CD4-positive, alpha-beta T cell treated with Interleukin-6 for 4 hours (primary cell): ENCODE results near the gene MOGAT3.
A peak's percentile ranks its signal among the peaks of the same experiment; 100 is the strongest.

ENCODE experiments used
- DNase-seq: peaks from one replicate; pipeline ENCODE4 v3.0.0-alpha.2; 2020; ENCODE audit warnings: mixed read lengths

Gene MOGAT3, protein sequence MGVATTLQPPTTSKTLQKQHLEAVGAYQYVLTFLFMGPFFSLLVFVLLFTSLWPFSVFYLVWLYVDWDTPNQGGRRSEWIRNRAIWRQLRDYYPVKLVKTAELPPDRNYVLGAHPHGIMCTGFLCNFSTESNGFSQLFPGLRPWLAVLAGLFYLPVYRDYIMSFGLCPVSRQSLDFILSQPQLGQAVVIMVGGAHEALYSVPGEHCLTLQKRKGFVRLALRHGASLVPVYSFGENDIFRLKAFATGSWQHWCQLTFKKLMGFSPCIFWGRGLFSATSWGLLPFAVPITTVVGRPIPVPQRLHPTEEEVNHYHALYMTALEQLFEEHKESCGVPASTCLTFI

DNA sequence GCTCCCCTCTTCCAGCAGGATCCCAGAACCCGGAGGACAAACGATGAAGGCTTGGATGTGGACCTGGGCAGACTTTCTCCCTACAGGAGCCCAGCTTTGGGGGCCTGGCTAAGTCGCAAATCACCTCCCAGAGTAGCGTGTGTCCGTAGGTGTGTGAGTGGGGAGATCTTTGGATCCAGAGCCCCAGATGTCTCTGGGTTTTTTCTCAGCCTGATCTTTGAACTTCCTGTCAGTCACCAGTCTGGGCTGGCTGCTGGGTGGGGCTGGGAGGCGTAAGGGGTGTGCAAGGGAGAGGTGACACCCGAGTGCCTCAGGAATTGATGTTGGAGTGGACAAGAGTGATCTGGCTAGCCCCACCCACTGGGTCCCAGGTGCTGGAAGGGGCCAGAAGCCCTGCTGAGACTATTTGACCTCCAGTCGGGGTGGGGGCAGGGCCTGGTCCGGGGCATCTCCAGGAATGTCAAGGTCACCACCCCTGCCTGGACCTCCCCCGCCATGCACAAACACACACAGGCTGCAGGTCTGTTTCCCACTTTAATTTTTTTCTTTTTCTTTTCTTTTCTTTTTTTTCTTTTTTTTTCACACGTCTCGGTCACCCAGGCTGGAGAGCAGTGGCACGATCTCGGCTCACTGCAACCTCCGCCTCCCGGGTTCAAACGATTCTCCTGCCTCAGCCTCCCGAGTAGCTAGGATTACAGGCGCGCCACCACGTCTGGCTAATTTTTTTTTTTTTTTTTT lies at the start of gene MOGAT3:
TSS of gene MOGAT3 (minus strand) at position 175 of the 738 bp plus-strand sequence. CDS start 182 bp downstream, outside the sequence.
- DNase-seq, result no peak

DNA sequence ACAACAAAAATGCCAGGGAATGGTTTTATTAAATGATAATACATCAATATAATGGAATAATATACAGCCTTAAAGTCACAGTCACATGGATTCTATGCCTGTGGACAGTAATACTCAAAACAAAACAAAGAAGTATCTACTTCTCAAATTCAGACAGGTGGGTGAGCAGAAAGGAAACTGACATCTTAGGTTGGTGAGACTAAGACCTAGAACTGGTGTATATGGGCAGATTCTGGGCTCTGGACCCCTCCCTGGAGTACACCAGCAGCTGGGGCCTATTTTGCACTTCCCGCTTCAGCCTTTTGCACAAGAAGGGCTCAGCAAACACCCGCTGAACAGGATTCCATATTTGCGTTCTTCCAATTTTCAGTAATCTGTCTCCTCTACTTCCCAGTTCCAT lies 49.5 kb upstream of the MOGAT3 start:
- DNase-seq, result no peak

DNA sequence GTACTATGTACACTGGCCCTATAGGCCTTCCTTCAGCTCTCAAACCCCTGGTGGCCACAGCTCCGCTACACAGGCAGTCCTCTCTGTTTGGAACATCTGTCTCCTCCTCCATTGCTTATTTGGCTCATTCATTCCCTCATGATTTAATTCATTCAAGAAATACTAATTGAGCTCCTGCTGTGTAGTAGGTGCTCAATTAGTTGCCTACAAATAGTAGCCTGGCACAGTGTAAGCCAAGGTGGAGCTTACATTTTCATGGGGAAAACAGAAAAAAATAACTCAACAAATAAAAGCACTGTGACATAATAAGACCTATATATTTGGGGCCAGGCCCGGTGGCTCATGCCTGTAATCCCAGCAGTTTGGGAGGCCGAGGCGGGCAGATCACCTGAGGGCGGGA lies 47.4 kb upstream of the MOGAT3 start:
- no peak for DNase-seq

DNA sequence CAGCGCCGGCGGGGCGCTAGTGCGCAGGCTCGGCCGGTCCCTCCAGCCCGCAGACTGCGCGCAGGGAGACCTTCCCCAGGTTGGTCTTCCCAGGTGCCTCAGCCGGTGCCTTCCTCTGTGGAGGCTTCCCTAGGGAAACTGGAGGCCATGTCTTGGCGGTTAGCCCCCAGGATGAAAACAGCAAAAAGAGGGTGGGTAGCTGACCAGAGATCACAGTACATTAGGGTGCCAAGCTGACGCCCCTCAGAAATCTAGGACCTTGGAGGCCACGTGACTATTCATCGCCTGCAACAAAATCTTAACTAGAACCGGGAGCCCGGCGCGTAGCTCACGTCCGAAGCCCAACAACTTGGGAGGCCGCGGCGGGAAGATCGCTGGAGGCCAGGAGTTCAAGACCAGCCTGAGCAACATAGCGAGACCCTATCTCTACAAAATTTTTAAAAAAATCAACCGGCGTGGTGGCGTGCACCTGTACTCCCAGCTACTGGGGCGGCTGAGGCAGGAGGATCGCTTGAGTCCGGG lies 44.4 kb upstream of the MOGAT3 start:
- DNase-seq, result no peak

DNA sequence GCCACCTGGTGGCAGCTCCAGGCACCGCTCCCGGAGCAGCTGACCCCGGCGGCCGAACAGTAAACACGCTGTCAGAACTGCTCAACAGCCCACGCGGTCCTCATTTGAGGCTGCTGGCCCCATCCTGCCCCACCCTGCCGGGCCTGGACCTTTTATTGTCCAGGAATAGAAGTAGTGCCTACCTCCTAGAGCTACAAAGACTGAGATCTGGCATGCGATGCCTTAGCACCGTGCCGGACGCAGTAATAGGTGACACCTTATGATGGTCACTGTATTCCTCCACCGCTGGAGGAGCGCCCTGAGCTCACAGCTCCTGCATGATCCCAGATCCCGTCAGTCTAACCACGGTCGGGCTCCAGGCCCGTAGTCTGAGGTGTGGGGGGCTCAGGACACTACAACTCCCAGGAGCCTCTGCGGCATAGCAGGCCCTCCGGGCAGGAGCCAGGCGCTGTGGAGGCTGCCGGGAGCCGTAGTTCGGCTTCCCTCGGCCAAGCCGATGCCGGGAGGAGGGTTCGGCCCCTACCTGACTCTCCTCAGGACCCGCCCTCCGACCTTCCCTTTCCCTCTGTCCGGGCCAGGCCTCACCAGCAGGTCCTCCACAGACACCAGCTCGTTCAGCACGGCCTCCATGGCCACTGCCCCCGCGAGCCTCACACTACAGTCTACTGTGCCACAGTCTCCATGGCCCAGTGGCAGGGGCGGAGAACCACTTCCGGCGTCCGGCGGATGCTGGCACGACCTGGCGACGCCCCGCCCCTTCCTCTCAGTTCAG lies 43.7 kb upstream of the MOGAT3 start, which contains the start of gene FIS1:
TSS of gene FIS1 (minus strand) at position 707 of the 772 bp plus-strand sequence. CDS start at position 630, 77 bp downstream.
- peak; percentile 97 for DNase-seq

DNA sequence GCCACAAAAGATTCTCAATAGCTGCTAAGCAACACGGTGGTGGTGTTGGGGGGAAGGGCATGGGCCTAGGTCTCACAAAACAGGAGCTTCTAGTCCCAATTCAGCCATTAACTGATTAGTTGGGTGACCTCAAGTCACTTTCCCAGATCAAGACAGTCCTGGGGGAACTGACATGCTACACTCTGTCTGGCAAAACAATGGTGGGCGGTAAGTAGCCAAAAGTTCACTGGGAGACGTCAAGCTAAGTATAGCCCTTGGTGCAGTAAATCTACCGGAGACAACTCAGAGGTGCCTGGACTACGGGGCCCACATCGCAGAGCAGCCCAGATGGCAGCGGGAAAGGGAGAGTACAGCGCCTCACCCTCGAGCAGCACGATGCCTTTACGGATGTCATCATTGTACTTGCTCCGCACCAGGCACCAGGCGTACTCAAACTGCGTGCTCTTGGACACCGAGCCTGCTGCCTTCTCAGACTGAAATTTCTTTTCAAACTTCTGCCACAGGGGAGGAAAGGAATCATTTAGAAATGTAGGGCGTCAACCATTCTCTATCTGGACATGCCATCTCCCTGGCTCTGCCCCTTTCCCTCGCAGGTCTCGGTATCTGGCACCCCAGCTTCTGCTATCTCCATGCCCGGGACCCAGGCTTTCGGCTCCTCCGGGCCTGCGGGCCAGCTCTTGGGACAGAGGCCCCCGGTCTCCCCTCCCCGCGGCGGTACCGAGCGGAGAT lies 43.0 kb upstream of the MOGAT3 start:
- DNase-seq, result no peak

DNA sequence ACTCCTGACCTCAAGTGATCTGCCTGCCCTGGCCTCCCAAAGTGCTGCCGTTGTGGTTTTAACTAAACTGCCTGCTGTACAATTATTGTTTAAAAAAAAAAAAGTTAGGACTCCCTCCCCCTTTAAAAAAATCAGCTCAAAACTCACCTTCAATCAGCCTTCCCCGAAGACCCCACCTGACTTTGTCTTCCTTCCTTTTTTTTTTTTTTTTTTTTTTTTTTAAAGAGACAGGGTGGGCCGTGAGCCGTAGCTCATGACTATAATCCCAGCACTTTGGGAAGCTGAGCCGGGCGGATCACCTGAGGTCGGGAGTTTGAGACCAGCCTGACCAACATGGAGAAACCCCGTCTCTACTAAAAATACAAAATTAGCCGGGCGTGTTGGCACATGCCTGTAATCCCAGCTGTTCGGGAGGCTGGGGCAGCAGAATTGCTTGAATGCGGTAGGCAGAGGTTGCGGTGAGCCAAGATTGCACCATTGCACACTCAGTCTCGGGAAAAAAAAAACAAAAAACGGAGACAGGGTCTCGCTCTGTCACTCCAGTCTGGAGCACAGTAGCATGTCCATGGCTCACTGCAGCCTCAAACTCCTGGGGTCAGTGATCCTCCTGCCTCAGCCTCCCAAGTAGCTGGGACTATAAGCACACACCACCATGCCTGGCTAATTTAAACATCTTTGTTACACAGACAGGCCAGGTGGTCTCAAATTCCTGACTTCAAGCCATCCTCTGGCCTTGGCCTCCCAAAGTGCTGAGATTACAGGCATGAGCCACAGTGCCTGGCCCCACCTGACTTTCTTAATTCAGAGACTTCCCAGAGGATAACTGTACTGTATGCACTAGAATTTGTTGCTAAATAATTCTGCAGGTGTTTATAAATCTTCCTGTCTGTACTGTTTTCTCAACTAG lies 40.9 kb upstream of the MOGAT3 start:
- no peak for DNase-seq

DNA sequence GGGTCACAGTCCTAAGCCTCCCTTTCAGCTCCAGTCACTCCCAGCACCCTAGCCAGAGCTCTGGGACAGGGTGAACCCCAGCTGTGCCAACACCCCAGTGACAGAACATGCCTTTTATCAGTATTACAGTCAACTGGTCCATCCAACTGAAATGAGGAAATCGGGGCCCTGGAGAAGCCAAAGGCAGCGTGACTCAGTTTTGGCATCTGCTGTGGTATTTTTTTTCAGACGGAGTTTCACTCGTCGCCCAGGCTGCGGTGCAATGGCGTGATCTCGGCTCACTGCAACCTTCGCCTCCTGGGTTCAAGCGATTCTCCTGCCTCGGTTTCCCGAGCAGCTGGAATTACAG lies 40.2 kb upstream of the MOGAT3 start:
- no peak for DNase-seq

DNA sequence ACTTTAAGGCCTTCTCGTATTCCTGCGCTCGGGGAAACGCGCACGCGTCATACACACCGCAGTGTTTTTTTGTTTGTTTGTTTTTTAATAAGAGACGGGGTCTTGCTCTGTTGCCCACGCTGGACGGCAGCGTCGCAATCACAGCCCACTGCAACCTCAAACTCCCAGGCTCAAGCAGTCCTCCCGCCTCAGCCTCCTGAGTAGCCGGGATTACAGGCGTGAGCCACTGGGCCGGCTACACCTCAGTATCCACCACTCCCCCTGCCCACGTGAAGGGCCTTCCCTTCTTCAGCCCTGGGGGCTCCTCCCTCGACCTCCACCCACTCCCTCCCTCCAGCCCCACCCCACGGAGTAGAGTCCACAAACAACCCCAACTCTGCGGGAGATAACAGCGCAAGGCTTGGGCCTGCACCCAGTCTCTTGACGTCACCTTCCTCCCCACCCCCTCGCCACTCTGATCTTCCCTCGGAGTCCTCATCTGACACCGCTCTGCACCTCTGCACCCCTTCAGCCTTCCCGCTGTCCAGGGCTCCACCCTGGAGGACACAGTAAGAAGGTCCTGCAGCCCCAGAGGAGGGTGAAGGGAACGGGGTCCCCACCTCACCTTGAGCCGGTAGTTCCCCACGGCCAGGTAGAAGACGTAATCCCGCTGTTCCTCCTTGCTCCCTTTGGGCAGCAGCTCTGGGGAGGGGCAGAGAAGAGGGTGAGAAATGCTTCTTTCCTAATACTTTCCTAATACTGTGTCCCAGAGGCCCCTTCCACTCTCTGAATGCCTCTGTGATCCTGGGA lies 39.6 kb upstream of the MOGAT3 start:
- no peak for DNase-seq

DNA sequence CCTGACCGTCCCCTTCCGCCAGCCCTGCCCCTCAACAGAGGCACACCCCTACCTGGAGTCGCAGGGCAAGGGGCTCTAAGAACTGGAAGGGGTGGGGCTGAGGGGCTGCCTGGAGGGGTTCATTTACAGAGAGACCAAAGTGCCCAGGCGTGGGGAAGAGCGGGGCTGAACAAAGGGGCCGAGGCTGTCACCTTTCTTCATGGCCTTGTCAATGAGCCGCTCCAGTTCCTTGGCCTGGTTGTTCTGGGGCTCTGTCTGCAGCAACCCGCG lies 39.0 kb upstream of the MOGAT3 start:
- no peak for DNase-seq

DNA sequence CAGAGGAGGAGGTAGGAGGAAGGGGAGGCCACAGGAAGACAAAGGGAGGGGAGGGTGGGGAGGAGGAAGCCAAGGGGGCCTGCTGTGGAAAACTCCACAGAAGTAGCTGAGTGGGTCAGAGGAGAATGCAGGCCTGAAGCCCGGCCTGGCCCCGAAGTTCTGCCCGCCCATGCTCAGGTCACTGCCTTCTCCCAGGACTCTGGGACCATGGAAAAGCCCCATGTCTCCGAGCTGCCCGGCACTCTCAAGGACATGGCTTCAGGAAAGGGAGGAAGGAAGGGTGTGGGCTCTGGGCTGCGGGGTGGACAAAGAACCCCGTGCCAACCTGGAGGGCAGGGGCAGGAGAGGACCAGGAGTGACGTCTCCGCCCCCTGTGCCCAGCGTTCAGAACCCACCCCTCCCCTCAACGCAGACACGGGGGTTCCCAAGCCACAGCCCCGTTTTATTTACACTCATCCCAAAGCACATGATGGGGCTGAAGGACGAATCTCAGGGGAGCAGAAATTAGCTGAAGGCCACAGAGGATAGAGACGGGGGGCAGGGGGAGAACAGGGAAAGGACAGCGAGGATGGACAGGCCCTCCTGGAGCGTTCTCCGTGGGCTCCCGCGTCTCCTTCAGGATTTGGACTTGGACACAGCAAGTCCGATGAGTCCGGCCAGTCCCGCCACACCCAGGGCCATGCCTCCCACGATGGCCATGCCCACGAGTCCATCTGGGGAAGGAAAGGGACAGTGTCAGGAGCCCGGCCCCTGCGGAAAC lies 38.5 kb upstream of the MOGAT3 start:
- DNase-seq, result no peak

DNA sequence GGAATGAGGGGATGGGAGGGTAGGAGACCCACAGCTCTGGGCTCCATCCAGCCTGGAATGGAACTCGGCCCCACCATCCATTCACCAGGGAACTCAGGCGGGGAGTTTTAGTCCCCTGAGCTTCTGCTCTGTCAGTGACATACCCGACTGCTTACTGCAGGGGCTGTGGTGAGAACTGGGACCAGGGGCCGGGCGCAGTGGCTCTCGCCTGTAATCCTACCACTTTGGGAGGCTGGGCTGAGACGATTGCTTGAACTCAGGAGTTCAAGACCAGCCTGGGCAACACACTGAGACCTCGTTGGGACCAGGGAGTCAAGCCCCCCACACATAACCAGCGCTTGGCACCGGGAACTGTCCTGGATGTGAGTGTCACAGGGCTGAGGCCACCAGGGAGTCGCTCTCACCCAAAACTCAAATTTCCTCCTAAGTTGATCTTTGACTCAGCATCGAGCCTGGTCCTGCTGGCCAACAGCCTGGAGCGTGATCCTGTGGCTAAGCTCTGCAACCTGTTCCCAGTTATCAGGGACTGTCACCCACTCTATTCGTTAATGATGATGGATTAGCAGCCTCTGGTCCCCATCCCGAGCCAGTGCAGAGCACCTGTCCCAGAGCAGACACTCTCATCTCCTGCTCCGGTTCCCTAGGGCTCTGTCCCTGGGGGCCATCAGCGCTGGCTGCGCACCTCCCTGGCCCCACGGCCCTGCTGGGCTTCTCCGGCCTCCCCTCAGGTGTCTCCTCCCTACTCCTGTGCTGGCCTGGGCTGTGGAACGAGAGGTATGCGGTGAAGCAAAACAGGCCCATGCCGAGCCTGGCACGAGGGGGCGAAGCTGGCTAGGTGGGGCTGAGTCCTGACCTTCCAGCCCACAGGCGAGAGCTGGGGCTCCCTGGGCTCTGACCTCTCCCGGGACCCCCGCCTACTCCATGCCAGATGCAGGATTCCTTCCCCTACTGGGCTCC lies 37.7 kb upstream of the MOGAT3 start:
- no peak for DNase-seq

DNA sequence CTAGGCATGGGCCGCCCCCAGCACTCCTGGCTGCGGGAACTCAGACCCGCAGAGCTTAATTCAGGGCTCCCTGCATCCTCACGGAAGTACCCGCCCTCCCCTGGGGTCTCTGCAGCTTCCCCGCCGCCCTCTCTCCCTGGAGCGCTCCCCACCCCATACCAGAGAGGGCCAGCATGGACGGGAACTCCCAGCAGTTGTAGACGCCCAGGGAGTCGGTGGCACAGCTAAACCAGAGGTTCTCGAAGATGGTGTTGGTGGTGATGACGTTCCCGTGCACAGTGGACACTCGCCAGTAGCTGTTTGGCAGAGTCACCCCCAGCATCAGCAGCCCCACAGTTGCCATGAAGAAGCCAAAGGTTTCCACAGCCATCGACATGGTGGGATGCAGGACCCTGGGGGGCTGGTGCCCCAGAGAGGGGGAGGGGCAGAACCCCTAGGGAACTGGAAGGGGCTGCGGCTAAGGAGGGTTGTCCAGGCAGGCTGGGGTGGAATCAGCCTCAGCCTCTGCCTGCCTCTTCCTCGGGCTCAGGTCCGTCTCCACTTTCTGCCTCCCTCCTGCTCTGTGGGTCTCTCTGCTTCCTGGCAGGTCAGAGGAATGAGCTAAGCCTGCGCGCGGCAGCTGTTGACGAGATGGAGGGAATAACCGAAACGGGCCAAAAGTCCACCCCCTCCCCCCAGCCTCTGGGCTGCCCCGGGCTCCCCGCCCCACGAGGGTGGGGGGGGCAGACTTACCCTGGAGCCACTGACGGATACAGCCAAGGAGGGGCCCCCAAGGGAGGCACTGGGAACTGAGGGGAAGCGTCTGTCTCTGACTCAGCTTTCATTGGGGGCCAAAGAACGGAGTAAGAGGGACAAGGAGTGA lies 36.6 kb upstream of the MOGAT3 start, which contains the start of gene CLDN15:
TSS of gene CLDN15 (minus strand) at position 597 of the 862 bp plus-strand sequence. CDS start at position 376, 221 bp downstream.
- no peak for DNase-seq

DNA sequence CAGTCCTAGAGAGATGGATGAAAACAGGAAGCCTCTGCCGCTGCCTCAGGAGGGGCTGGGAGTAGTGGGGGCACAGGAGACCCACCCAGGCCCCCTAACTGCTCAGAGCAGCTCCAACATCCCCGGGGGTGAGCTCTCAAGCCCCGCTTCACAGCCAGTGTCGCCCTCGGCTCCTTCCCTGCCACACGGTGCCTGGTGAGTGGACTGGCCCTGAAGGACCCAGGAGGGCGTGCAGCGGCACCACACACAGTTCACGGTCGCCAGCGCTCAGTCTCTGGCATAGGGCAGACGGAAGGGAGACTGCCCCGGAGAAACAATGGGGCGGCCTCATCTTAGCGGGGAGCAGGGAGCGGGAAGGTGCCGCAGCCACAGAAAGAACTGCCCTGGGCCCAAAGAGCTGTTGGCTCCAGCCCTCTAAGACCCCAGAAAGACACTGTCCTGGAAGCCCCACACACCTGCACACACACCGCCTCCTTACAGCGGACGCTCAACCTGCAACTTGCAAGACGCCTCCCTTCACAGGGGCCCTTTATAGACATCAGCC lies 35.5 kb upstream of the MOGAT3 start:
- DNase-seq, result no peak

DNA sequence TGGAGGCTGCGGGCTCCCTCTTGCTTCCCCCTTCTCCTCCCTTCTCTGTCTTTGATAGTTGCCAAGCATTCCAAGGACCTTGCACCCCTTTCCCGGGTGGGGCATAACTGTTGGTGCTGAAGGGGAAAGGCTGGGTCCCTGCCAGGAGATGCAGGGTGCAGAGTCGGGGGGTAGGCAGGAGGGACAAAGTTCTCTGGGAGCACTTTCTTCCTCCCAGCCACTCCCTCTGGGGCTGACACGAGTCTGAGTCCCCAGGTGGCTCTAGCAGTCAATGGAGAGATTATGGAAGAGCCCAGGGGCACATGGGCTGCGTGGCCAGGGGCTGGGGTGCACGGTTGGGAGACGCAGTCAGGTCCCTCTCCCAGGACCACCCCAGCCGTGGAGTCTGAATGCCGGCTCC lies 34.7 kb upstream of the MOGAT3 start:
- no peak for DNase-seq

DNA sequence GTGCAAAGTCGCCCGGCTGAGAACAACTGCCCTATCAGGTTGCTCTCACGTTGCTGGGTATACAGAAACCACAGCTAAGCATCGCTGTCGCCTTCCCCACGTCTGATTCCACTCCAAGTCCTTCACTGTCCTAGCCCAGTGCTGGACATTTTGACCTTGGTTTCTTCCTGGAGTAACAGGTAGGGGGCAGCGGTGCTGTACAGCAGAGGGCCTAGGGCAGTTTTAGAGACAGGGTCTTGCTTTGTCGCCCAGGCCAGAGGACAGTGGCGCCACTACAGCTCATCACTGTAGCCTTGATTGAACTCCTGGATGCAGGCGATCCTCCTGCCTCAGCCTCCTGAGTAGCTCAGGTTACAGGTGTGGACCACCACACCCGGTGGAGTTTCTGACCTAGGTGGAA lies 34.2 kb upstream of the MOGAT3 start:
- no peak for DNase-seq

DNA sequence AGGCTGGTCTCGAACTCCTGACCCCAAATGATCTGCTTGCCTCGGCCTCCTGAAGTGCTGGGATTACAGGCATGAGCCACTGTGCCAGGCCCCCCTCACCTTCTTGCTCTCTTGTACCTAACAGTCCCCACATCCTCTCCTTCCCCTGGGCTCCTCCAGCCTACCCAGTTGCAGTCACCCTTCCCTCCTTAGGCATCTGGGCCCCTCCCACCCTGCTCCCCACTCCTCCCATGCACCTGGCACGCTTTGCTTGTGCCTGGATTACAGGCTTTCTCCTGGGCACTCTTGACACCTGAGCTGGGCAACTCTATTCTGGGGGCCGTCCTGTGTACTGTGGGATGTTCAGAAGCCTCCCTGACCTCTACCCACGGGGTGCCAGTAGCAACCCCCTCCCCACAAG lies 33.8 kb upstream of the MOGAT3 start:
- no peak for DNase-seq
